GM19193 (cell line): ENCODE data around the gene NEIL3.

Experiments used
- POLR2A ChIP-seq: IDR thresholded peaks from 4 replicates; pipeline ENCODE4 v1.6.1; 2011; ENCODE audit not compliant: insufficient read depth, insufficient read length; ENCODE audit errors: extremely low read depth

The NEIL3 gene

DNA sequence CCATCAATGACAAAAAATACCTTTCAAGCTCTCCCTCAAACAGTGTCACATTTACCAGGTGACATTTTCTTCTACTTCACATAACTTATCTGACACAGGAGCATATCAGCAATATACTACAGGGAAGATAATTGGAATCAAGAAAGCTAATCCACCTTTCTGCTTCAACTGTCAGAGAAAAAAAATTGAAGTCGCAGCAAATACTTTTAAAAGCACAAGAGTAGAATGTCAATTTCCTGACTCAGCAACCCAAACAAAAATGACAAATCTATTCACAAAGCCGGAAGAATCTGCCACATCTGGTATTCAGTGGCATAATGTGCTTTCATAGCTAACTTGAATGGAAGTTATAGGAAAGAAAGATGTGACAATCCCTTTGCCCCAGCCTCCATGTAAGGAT lies 95.8 kb downstream of the NEIL3 start:
- no peak for TF ChIP-seq POLR2A

DNA sequence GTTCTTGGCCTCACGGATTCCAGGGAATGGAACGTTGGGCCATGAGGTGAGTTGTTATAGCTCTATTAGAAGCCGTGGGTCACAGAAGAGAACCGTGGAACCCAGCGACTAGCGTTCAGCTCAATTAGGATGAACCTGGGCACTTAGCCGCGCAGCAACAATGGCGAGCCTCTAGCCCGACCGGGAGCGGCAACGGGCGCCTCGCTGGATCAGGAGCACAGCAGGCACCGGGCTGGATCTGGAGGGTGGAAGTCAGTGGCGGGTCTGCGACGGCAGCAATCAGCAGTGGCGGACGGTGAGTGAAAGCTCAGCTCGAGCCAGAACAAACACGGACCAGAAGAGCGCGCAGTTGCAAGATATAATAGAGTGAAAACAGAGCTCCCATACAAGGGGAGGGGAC lies 98.3 kb downstream of the NEIL3 start:
- TF ChIP-seq POLR2A = no peak

DNA sequence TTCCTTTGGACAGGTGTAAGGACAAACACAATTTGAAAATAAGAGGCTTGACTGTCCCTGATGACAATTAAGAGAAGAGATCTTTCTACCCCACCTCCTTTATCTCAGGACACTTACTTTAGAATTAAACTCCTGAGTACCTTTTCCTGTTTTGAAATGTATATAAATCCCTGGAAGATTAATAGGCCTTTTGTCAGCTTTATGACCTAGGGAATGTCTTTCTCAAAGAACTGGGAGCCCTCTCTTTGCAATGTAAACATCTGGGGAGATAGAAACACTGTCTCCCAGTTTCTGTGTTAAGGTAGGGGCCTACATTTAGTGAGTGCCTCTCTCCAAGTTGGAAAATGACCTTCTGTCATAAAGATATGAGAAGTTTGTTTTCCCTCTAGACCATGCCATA lies 100.9 kb downstream of the NEIL3 start:
- no peak for TF ChIP-seq POLR2A

DNA sequence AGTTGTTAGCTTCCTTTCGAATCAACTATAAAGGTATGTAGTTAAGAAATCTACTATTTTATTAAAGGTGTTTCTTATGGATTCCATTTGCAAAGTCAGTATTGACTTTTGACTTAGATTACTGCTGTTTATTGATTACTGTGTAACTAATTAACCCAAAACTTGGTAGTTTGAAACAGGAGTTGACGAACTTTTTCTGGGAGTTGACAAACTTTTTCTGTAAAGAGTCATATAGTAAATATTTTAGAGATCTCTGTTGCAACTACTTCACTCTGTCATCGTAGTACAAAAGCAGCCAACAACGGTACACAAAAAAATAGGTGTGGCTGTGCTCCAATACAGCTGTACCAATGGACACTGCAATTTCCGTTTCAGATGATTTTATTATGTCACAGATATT lies 102.3 kb downstream of the NEIL3 start:
- no peak for TF ChIP-seq POLR2A
